ENCODE measurements around the gene PKD2. TPM values are rescaled to one million over a fixed set of nuclear protein-coding genes. Genes with fewer than 3 reads are reported as not detected.
A peak's percentile ranks its signal among the peaks of the same experiment; 100 is the strongest.
"Not testable (repeated sequence)": the region's sequence is repeated elsewhere in the genome, so short reads cannot be mapped to it uniquely, and the experiment has no call there.

PKD2 gene
- polyA plus RNA-seq, 4 donors: 68.8 to 76.5 (median 72.0) TPM

DNA sequence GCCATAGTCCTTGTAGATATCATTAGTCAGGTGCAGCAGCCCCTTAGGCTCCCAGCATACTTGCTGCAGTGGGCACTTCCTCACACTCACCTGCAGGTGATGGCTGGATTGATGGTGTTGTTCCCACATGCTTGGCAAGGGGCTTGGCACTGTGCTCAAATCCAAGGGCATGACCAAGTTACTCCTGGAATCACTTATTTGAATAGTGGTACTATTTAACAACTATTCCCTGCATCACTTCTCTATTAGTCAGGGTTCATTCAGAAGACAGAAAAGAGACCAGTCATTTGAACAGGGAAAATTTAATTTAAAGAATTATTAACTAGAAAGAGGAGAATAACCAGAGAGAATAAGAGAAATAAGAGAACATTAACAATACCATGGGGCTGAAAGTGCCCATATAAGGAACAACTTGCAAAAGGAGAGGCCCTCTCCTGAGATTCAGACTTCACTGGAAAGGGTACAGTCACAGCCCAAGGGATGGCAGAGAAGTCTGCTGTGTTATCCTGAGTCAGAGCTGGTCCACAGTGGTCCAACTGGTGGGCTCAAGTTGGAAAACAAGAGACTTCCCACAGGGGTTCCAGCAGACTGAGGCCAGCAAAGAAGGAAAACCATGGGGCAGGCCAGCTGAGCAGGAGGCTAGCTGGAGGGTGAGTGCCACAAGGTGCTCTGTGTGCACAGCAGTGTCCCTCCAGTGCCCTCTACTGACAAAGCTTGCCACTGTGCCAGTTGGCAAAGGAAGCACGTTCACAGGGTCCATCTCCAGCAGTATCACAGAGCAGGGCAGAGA lies 22.1 kb upstream of the PKD2 start:
- DNase-seq (ENCODE audit: low read depth in 4 of 4, low spot score in 3 of 4): peak in 1 of 4 donors; percentile 24

GRCh38 chr4:87985887-87986200 lies 21.6 kb upstream of the PKD2 start:
- DNase-seq (ENCODE audit: low read depth in 4 of 4, low spot score in 3 of 4): no peak

DNA sequence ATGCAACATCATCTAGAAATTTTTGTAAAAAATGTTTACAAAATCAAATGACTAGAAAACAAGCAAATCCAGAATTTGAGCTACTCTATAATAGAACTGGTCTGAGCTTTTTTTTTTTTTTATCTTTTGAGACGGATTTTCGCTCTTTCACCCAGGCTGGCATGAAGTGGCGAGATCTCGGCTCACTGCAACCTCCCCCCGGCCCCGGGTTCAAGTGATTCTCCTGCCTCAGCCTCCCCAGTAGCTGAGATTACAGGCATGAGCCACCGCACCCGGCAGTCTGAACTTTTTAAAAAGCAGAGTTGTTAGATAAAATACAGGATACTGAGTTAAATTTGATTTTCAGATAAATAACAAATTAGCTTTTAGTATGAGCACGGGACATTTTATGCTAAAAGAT lies 20.9 kb upstream of the PKD2 start:
- DNase-seq (ENCODE audit: low read depth in 4 of 4, low spot score in 3 of 4): no peak

GRCh38 chr4:87989765-87990164 lies 17.7 kb upstream of the PKD2 start:
- no peak for DNase-seq (ENCODE audit: low read depth in 4 of 4, low spot score in 3 of 4)

DNA sequence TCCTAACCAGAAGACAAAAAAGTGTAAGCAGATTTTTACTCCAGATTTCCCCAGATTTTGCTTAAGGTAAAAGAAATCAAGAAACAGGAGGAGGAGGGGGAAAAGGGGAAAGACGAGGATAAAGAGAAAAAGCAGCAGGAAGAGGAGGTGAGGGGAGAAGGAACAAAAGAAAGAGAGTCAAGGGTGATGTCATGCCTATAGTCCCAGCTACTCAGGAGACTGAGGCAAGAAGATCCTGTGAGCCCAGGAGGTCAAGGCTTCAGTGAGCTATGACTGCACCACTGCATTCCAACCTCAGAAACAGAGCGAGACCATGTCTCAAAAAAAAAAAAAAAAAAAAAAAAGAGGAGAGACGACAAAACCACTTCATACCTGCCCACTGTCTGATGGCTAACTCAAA lies 12.0 kb upstream of the PKD2 start:
- DNase-seq (ENCODE audit: low read depth in 4 of 4, low spot score in 3 of 4): no peak

DNA sequence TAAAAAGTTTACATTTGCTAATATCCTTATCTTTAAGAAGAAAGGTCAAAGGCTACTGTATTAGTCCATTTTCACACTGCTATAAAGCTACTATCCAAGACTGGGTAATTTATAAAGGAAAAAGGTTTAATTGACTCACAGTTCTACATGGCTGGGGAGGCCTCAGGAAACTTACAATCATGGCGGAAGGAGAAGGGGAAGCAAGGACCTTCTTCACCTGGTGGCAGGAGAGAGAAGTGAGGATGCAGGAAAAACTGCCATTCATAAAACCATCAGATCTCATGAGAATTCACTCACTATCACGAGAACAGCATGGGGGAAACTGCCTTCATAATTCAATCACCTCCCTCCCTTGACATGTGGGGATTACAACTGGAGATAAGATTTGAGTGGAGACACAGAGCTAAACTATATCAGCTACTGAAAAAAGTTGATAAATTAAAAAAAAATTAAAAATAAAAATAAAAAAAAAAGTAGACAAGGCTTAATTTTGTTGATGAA lies 8.2 kb upstream of the PKD2 start:
- not testable (repeated sequence) for DNase-seq (ENCODE audit: low read depth in 4 of 4, low spot score in 3 of 4)

DNA sequence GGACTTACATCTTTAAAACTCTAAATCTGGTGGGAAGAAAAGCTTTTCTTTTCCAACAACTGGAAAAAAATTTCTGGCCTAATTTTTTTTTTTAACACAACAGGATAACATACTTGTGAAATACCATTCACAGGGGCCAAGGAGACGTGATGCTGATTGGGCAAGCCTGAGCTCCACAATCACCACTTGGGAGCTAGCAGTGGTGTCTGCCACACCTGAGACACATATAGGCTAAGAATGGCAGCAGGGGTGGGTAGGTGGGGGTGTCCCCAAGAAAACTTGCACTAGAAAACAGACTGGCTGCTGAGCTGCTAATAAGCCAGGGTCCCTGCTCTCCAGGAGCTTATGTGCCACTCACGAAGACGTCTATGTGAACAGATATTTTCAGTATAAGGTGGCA lies 5.6 kb upstream of the PKD2 start:
- DNase-seq (ENCODE audit: low read depth in 4 of 4, low spot score in 3 of 4): no peak

GRCh38 chr4:88002786-88003185 lies 4.6 kb upstream of the PKD2 start:
- no peak for DNase-seq (ENCODE audit: low read depth in 4 of 4, low spot score in 3 of 4)

- no peak for DNase-seq (ENCODE audit: low read depth in 4 of 4, low spot score in 3 of 4)
Measured at GRCh38 chr4:88003261-88003660, 4.2 kb upstream of the PKD2 start.

GRCh38 chr4:88005076-88005475 lies 2.4 kb upstream of the PKD2 start:
- DNase-seq (ENCODE audit: low read depth in 4 of 4, low spot score in 3 of 4): no peak

DNA sequence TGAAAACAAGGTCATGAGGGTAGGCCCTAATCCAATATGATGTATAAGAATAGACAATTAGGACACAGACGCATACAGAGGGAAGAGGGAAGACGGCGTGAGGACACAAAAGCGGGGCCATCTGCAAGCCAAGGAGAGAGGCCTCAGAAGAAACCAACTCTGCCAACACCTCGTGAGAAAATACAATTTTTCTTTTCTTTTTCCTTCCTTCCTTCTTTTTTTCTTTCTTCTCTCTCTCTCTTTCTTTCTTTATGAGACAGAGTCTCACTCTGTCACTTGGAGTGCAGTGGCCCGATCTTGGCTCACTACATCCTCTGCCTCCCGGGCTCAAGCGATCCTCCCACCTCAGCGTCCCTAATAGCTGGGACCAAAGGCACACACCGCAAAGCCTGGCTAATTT lies 1.5 kb upstream of the PKD2 start:
- no peak for DNase-seq (ENCODE audit: low read depth in 4 of 4, low spot score in 3 of 4)

DNA sequence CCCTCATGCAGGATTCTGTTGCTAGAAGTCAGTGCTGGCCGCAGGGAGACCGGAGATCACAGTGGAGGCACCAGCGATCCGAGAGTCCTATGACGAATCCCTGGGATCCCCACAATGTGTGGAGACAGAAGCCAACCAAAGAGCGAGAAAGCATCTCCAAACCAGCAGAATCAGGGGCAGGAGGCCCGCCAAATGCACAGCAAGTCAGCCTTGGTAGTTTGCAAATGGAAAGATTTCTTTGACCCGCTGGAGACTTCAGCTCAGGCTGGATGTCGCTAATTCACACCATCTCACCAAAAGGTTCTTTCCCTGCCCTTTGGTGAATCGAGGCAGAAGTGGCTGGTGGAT lies 505 bp upstream of the PKD2 start:
- no peak for DNase-seq (ENCODE audit: low read depth in 4 of 4, low spot score in 3 of 4)

DNA sequence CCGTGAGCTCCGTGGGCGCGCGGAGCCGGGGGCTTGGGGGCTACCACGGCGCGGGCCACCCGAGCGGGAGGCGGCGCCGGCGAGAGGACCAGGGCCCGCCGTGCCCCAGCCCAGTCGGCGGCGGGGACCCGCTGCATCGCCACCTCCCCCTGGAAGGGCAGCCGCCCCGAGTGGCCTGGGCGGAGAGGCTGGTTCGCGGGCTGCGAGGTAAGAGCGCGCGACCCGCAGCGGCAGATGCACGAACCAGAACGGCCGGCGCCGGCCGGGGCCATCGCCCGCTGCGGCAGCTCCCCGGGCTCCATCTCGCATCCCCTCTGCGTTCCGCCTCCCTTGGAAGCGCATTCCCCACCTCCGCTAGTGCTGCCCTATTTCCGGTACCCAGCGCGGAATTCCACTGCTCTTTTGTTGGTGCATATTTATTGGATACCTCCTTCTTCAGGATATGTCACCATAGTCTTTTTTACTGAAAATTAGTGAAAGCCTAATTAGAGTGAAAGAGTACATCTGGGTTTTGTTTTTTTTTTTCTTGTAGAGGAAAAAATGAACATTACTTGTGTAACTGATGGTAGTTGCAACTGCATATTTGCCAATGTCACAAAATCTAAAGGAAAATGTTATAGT lies 797 bp downstream of the PKD2 start:
- DNase-seq (ENCODE audit: low read depth in 4 of 4, low spot score in 3 of 4): no peak

- DNase-seq (ENCODE audit: low read depth in 4 of 4, low spot score in 3 of 4): no peak
Measured at GRCh38 chr4:88008743-88009171, 1.3 kb downstream of the PKD2 start.

DNA sequence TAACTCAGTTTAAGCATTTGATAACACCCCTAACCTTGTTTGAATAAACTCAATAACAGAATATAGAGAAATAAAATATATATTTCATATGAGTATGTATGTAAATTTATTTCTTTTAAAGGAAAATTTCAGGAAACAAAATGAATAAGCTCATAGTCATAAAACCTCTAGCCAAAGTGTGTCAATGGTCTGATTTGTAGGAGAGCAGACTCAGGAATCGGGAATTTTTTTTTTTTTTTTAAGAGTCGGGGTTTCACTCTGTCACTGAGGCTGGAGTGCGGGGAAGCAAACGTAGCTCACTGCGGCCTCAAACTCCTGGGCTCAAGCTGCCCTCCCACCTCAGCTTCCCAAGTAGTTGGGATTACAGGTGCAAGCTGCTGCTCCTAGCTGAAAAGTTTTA lies 2.4 kb downstream of the PKD2 start:
- no peak for DNase-seq (ENCODE audit: low read depth in 4 of 4, low spot score in 3 of 4)

DNA sequence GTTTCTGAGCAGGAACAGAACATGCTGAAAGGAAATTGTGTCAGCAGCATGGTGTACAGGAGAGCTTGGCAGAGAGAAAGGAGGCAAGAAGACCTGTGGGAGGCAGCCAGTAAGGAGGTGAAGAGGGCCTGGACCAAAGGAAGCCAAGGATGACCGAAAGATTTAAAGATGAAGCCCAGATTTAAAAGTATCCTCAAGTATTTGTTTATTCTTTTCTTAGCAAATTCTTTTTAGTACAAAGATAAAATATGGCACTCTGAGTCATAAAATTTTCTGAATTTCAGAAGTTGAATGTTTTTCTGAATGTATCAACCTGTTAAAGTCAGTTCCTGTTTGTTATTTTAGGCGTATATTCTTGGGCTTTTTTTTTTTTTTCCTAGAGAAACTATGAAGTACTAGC lies 3.5 kb downstream of the PKD2 start:
- DNase-seq (ENCODE audit: low read depth in 4 of 4, low spot score in 3 of 4): no peak

DNA sequence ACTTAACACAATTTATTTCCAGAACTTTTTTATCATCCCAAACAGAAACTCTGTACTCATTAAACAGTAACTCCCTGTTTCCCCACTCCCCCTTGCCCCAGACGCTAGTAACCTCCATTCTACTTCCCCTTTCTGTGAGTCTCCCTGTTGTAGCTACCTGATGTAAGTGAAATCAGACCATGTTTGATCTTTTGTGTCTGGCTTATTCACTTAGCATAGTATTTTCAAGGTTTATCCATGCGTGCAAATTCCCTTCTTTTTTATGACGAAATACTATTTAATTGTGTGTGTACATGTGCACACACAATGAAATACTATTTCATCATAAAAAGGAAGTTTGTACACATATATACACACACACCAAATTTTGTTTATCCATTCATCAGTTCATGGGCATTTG lies 5.2 kb downstream of the PKD2 start:
- no peak for DNase-seq (ENCODE audit: low read depth in 4 of 4, low spot score in 3 of 4)

DNA sequence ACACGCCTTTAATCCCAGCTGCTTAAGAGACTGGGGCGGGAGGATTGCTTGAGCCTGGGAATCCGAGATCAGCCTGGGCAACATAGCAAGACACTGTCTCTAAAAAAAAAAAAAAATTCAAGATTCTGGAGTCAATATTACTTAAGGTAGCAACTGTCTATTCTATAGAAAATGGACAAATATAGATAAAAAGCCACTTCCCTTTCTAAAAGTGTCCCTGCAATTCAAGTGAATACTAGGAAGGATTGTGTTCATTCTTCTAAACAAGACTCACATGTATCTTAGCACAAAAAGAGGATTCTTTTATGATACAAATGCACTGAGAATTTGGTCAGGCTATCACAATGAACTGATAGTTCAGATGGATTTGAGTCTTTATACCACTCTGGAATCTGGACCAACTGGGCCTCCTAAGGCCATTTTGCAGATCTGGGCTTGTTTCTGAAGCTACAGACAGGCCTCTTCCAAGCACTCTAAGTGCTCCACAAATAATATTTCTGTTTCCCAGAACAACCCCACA lies 7.0 kb downstream of the PKD2 start:
- no peak for DNase-seq (ENCODE audit: low read depth in 4 of 4, low spot score in 3 of 4)

DNA sequence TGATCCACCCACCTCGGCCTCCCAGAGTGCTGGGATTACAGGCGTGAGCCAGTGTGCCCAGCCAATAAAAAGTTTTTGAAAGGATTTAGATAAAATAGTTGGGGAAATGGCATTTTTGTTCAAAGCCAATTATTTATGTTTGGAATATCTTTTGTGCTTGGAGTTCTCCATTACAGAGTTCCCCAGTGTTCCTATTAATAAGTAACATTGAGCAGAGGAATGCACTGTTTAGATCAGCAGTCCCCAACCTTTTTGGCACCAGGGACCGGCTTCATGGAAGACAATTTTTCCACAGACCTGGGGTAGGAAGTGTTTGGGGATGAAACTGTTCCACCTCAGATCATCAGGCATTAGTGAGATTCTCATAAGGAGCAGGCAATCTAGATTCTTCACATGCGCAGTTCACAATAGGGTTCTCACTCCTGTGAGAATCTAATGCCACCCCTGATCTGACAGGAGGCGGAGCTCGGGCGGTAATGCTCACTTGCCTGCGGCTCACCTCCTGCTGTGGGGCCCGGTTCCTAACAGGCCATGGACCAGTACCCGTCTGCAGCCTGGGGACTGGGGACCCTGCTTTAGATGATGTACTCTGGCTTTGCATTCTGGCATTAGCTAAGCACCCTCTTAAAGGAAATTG lies 8.3 kb downstream of the PKD2 start:
- no peak for DNase-seq (ENCODE audit: low read depth in 4 of 4, low spot score in 3 of 4)

- no peak for DNase-seq (ENCODE audit: low read depth in 4 of 4, low spot score in 3 of 4)
Measured at GRCh38 chr4:88017516-88018297, 10.3 kb downstream of the PKD2 start.

DNA sequence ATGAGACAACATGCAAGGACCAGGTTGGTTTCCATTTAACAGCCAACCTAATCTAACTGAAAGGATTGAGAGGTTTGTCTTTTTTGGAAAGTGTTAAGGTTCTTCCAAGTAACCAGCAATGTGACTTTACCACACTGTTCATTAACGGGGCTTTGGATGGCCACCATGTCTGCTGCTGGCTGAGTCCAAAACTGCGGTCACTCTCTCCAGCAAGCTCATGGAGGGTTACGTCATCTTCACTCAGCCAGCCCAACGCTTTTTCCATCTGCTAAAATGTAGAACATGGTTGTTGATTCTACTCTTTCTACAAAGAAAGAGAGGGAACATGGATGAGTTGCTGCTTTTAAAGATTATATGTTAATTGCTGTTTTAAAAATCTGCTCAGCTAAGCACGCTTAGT lies 11.0 kb downstream of the PKD2 start:
- DNase-seq (ENCODE audit: low read depth in 4 of 4, low spot score in 3 of 4): no peak
